GM18526 (cell line): ENCODE results near the gene RIBC1.

Source experiments
- POLR2A ChIP-seq: IDR thresholded peaks from 3 replicates; pipeline ENCODE4 v1.6.1; 2011; ENCODE audit not compliant: insufficient read length; ENCODE audit errors: extremely low read depth

Gene RIBC1

DNA sequence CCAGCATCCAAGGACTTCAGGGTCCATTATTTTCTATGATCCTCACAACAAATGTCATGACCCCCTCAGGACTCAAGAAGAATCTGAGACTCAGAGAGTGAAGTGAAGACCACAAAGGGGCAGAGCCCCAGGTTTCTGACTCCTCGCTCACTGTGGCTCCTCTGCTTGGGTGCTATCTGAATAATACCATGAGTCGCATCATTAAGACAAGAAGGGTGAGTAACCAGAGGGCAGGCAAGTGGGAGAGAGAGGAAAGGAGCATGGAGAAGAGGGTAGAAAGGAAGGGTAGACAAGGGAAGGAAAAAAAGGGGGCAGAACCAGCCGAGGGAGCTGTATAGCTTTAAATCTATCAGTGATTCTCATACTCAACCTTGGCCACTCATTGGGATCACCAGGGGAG, 27.0 kb downstream of the RIBC1 start:
- no peak for TF ChIP-seq POLR2A

DNA sequence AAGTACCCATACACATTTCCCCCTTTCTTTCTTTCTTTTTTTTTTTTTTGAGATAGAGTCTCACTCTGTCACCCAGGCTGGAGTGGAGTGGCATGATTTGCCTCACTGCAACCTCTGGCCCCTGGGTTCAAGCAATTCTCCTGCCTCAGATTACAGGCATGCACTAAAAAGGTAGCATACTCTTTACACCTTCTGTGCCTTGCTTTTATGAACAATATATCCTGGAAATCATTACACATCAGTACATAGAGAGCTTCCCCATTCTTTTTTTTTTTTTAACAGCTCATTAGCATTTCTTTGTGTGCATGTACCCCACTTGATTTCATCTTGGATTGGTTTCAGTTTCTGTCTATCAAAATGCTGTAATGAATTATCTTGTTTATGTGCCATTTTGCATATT, 30.1 kb downstream of the RIBC1 start:
- TF ChIP-seq POLR2A: no peak

GRCh38 chrX:53456254-53456653, 33.6 kb downstream of the RIBC1 start:
- no peak for TF ChIP-seq POLR2A

DNA sequence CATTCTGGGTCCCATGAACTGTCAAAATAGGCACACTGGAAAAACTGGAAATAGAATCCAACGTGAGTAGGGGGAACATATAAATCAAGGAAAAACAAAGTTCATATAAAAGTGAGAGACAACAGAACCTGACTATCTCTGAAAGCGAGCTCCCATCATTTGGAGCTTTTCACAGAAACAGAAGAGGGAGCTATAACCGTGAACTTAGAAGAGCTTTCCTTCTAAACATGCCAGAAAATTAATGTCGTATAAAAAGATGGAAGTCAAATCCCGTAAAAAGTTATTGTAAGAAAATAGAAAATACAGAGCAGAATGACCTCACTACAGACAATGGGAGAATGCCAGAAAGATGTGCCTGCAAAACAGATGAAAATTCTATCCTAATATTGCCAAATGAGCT, 35.4 kb downstream of the RIBC1 start:
- no peak for TF ChIP-seq POLR2A

DNA sequence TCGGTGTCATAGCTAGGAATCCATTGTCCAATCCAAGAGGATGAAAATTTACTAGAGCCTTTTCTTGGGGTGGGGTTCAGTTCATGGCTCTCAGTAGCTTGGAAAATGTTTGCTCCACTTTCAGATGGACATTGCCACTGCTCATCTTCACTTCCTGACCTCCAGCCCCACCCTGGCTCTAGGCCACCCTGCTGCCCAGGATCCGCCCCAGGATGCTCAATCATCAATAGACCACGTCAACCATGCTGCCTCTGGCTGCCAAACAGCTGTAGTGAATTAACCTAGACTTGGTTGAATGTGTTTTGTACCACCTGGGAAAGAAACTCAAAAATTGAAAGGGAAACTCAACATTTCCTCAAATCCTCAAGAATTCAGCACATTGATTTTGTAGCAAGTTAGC, 48.7 kb downstream of the RIBC1 start:
- TF ChIP-seq POLR2A: no peak

GRCh38 chrX:53474707-53475106, 52.0 kb downstream of the RIBC1 start:
- TF ChIP-seq POLR2A: no peak

DNA sequence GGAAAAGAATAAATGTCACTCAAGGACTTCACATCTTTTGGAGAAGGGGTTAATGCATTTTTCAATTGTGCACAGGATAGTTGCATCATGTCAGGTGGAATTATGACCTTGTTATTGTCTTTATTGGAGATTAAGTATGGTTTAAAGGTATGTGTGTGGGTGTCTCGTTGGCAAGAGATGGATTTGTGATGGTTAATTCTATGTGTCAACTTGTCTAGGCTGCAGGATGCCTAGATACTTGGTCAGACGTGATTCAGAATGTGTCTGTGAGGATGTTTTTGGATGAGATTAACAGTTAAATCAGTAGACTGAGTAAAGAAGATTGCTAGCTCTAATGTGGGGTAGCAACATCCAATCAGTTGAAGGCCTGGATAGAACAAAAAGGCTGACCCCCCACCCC, 53.7 kb downstream of the RIBC1 start:
- no peak for TF ChIP-seq POLR2A

DNA sequence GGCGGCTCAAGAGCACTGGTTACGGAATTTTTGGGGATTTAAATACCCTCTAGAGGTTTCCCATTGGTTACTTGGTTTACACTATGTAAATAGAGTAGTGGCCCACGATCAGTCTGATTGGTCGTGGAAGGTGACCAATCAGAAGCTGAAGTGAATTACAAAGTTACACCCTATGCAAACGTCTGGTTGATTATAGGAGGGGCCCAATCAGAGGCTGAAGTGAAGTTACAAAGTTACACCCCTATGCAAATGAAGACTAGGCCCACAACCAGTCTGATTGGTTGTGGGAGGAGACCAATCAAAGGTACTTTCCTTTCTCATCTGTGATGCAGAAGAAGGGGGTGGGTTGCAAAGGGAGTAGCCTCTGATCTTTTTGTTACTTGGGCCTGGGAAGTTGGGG, 56.6 kb downstream of the RIBC1 start:
- no peak for TF ChIP-seq POLR2A
